Vagina (tissue), 2 donors: ENCODE measurements around the gene SIGLEC9.

Experiments used
- POLR2A ChIP-seq, 2 donors: fragments of 450-650 bp; IDR thresholded peaks; one replicate each; pipeline ENCODE4 v1.6.1; 2017; ENCODE audit warnings: antibody characterized with exemption in 2 of 2, mild to moderate bottlenecking in 2 of 2, moderate library complexity in 2 of 2
- TF ChIP-seq, protein P1 (sequence below), 3 experiments: fragments of 450-650 bp in 2 of 3; fragments of 200-600 bp in 1 of 3; sonication (generic) in 1 of 3; IDR thresholded peaks; one replicate each; pipeline ENCODE4 v1.5.1; 2017 to 2019; ENCODE audit warnings: antibody characterized with exemption in 3 of 3, mild to moderate bottlenecking in 2 of 3, moderate library complexity in 2 of 3

DNA sequence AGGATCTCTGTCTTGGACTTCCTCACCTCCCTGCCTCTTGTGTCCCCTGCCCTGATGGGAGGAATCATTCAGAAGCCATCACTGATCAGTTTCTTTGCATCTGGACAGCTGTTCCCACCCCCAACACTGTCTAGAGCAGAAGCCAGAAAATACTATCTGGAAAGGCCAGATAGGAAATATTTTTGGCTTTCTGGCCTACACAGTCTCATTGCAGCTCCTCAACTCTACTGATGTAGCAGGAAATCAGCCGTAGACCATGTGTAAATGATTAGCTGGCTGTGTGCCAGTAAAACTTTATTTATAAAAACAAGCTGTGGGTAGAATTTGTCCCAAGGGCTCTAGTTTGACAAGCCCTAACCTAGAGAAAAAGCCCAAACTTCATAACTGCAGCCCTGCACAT is 23.0 kb downstream of the SIGLEC9 start:
- TF ChIP-seq, protein P1, sequence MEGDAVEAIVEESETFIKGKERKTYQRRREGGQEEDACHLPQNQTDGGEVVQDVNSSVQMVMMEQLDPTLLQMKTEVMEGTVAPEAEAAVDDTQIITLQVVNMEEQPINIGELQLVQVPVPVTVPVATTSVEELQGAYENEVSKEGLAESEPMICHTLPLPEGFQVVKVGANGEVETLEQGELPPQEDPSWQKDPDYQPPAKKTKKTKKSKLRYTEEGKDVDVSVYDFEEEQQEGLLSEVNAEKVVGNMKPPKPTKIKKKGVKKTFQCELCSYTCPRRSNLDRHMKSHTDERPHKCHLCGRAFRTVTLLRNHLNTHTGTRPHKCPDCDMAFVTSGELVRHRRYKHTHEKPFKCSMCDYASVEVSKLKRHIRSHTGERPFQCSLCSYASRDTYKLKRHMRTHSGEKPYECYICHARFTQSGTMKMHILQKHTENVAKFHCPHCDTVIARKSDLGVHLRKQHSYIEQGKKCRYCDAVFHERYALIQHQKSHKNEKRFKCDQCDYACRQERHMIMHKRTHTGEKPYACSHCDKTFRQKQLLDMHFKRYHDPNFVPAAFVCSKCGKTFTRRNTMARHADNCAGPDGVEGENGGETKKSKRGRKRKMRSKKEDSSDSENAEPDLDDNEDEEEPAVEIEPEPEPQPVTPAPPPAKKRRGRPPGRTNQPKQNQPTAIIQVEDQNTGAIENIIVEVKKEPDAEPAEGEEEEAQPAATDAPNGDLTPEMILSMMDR (IDR thresholded peaks at IDR 0.05), result no peak
- no peak for TF ChIP-seq POLR2A (IDR thresholded peaks at IDR 0.05)
